RWPE1 (cell line): ENCODE data around the gene LNX1.

ENCODE experiments used
- CTCF ChIA-PET: fragments of 350-600 bp; sonication (Branson Sonifier 250); formaldehyde crosslinking; extraction: SDS; loops from one replicate; lab custom pipeline; 2021; lab: Yijun Ruan, JAX
- POLR2A ChIA-PET: fragments of 400-600 bp; formaldehyde crosslinking; extraction: SDS; loops from one replicate; lab custom pipeline; 2020; ENCODE audit warnings: antibody characterized with exemption; ENCODE audit not compliant: low non-redundant PET; lab: Yijun Ruan, JAX
- DNase-seq: peaks from one replicate; pipeline ENCODE4 v3.0.0; 2012; ENCODE audit warnings: low spot score
- H3K27ac ChIP-seq: fragments of 450-650 bp; 2 replicates; pipeline ENCODE4 v1.5.1; 2017
- TF ChIP-seq, protein P1 (sequence below): fragments of 450-650 bp; conservative IDR thresholded peaks from 2 replicates; pipeline ENCODE4 v1.5.1; 2017; ENCODE audit warnings: low read depth, mild to moderate bottlenecking

The LNX1 gene

DNA sequence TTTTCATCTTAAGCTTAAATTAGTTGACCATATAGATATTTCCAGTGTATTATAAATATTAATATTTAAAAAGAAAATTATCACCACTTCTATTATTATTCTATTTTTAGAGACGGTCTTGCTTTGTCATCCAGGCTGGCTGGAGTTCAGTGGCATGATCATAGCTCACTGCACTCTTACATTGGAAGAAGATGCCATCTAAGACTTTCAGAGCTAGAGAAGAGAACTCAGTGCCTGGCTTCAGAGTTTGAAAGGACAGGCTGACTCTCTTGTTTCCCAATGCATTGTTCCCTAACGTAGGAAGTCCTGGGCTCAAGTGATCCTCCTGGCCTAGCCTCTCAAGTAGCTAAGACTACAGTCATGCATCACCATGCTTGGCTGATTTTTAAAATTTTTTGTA, 137.9 kb downstream of the LNX1 start:
- no peak for DNase-seq
- CTCF ChIA-PET = interaction anchor here (0.7 to 0.8 kb wide), 2 partner anchors 44 to 747 kb away, joined by 3 read pairs; no protein-coding TSS in a partner anchor
- TF ChIP-seq, protein P1, sequence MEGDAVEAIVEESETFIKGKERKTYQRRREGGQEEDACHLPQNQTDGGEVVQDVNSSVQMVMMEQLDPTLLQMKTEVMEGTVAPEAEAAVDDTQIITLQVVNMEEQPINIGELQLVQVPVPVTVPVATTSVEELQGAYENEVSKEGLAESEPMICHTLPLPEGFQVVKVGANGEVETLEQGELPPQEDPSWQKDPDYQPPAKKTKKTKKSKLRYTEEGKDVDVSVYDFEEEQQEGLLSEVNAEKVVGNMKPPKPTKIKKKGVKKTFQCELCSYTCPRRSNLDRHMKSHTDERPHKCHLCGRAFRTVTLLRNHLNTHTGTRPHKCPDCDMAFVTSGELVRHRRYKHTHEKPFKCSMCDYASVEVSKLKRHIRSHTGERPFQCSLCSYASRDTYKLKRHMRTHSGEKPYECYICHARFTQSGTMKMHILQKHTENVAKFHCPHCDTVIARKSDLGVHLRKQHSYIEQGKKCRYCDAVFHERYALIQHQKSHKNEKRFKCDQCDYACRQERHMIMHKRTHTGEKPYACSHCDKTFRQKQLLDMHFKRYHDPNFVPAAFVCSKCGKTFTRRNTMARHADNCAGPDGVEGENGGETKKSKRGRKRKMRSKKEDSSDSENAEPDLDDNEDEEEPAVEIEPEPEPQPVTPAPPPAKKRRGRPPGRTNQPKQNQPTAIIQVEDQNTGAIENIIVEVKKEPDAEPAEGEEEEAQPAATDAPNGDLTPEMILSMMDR = no peak
- no peak overlapping the region for H3K27ac ChIP-seq
- POLR2A ChIA-PET = no interaction called here

DNA sequence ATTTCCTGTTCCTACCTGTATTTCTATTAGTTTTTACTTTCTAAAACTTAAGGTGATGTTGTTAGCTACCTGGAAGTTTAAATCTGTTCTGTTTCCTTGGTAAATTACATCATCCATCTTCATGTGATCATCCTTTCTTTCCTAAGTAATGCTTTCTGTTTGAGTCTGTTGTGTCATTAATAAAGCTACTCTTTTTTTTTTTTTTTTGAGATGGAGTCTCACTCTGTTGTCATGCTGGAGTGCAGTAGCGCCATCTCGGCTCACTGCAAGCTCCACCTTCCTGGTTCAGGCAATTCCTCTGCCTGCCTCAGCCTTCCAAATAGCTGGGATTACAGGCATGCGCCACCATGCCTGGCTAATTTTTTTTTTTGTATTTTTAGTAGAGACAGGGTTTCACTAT, 140.5 kb downstream of the LNX1 start:
- no peak overlapping the region for H3K27ac ChIP-seq
- TF ChIP-seq, protein P1 = no peak
- ChIA-PET CTCF (interaction anchor here (0.6 to 1.4 kb wide), 5 partner anchors 20 to 425 kb away, joined by 3 to 8 read pairs (median 4); no protein-coding TSS in a partner anchor), POLR2A (no interaction called here)
- no peak for DNase-seq

DNA sequence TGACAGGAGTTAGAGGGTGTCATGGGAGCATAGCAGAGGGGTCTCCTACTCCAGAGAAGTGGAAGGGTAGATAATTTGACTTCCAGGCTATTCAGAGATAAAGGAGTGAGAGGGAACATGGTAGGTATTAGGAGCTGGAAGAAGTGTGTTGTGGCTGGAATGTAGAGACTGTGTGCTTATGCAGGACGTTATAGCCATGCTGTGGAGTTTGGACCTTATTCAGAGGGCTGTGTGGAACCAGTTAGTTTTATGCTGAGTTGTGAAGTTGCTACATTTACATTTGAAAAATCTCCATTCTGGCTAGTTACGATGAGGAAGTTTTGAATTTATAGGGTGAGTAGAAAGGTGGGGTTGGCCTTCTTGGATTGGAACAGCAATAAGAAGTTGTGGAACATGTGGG, 146.3 kb downstream of the LNX1 start:
- no peak overlapping the region for H3K27ac ChIP-seq
- ChIA-PET CTCF (no interaction called here), POLR2A (no interaction called here)
- DNase-seq = no peak
- TF ChIP-seq, protein P1 = no peak

DNA sequence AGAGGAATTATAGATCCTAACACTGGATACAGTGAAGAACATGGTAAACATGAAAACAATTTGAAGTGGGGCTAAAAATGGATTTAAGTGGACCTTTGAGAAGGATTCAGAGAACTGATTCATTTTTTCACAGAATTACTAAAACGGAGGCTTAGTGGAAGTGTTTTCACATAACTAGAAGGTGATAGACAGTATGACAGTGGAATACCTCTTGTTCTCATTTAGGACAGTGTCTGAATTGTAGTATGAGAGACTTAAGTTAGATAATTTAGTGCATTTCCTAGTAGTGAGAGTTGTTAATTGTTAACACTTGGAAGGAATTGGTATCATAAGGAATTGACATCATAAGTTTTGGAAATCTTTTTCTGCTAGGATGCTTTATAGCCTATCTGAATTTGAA, 149.7 kb downstream of the LNX1 start:
- TF ChIP-seq, protein P1 = no peak
- ChIA-PET CTCF (no interaction called here), POLR2A (no interaction called here)
- no peak for DNase-seq
- no peak overlapping the region for H3K27ac ChIP-seq

DNA sequence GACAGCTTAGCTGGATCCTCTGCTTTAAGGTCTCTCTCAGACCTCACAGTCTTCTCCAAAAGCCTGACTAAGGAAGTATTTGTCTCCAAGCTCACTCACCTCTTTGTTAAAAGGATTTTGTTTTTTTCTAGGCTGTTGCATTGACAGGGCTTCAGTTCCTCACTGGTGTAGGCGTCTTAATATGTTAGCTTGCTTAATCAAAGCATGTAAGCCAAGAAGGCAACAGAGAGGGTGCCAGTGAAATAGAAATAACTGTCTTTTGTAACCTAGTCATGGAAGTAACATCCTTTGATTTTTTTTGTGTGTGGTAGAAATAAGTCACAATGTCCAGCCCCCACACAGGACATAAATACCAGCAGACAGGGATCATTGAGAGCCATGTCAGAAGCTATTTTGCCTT, 155.0 kb downstream of the LNX1 start:
- TF ChIP-seq, protein P1 = no peak
- ChIA-PET POLR2A (no interaction called here), CTCF (no interaction called here)
- no peak overlapping the region for H3K27ac ChIP-seq
- DNase-seq = no peak

DNA sequence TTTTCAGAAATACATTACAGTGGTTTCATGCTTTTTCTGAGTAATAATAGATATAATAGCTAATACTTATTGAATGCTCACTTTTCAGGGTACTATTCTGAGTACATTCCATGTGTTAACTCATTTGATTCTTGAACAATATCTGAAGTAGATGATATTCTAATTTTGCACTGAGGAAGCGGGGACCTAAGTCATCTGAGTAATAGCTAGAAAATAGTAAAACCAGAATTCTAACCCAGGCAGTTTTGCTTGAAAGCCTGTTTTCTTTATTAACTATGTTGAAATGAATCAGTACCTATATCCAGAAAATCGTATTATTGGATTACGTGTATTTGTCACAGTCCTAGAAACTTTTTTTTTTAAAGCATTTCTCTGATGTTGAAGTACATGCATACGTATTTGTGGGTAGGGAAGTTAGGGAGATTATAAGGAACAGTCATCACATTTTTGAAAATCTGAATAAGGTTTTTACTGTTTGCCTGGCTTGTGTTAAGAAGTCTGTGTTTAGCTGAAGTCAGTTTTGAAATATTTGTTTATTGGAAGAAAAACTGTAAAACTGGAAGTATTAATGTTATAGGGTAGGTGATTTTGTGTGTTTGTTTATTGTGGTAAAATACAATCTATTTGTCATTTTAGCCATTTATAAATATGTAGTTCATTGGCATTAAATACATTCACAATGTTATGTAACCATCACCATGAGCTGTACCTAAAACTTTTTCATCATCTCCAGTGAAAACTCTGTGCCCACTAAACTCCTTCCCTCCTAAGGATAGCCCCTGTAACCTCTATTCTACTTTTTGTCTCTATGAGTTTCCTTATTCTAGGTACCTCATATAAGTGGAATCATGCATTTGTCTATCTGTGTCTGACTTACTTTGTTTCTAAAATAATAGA, 158.5 kb downstream of the LNX1 start:
- H3K27ac ChIP-seq = no peak overlapping the region
- TF ChIP-seq, protein P1 = no peak
- ChIA-PET CTCF (interaction anchor here (0.6 to 0.7 kb wide), 2 partner anchors 10 to 521 kb away, joined by 3 to 4 read pairs; no protein-coding TSS in a partner anchor), POLR2A (no interaction called here)
- DNase-seq = no peak
